Peyer's patch (tissue), 4 donors: Measurements from ENCODE around the gene THAP8.

Experiments used
- POLR2A ChIP-seq, 2 donors: fragments of 450-650 bp; IDR thresholded peaks; one replicate each; pipeline ENCODE4 v1.5.1; 2017; ENCODE audit warnings: antibody characterized with exemption in 2 of 2, mild to moderate bottlenecking in 2 of 2, moderate library complexity in 2 of 2
- TF ChIP-seq, protein P1 (sequence below), 6 experiments: fragments of 450-650 bp in 4 of 6; fragments of 200-600 bp in 2 of 6; sonication (generic) in 1 of 6; IDR thresholded peaks; one replicate each; pipeline ENCODE4 v1.5.1; 2017 to 2019; ENCODE audit warnings: antibody characterized with exemption in 6 of 6, mild to moderate bottlenecking in 3 of 6, moderate library complexity in 1 of 6

DNA sequence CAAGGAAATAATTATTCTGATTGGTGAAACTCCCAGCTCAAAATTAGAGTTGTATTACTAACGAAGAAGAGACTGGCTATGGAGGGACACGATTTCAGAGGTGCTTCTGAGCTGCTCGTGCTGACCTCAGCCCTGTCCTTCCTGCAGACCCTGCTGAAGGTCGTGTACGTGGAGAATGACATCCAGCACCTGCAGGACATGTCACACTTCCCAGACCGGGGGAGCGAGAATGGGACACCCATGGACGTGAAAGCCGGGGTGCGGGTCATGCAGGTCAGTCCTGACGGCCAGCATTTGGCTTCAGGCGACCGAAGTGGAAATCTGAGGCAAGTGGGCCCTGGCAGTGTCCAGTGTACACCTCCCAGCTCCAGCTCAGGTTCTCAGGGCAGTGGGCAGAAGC, 28.8 kb upstream of the THAP8 start:
- TF ChIP-seq POLR2A (IDR thresholded peaks at IDR 0.05): no peak
- TF ChIP-seq, protein P1, sequence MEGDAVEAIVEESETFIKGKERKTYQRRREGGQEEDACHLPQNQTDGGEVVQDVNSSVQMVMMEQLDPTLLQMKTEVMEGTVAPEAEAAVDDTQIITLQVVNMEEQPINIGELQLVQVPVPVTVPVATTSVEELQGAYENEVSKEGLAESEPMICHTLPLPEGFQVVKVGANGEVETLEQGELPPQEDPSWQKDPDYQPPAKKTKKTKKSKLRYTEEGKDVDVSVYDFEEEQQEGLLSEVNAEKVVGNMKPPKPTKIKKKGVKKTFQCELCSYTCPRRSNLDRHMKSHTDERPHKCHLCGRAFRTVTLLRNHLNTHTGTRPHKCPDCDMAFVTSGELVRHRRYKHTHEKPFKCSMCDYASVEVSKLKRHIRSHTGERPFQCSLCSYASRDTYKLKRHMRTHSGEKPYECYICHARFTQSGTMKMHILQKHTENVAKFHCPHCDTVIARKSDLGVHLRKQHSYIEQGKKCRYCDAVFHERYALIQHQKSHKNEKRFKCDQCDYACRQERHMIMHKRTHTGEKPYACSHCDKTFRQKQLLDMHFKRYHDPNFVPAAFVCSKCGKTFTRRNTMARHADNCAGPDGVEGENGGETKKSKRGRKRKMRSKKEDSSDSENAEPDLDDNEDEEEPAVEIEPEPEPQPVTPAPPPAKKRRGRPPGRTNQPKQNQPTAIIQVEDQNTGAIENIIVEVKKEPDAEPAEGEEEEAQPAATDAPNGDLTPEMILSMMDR (IDR thresholded peaks at IDR 0.05): no peak
